GM18951 (cell line): ENCODE data around the gene CLCF1.

Experiments
- POLR2A ChIP-seq: IDR thresholded peaks from 4 replicates; pipeline ENCODE4 v1.6.1; 2011; ENCODE audit warnings: mild to moderate bottlenecking; ENCODE audit not compliant: insufficient read length, insufficient read depth; ENCODE audit errors: extremely low read depth
- in situ Hi-C: fragments of 300-500 bp; cut with MboI; formaldehyde crosslinking; loops from one replicate; pipeline ENCODE4 v1.12.0; 2022; ENCODE audit warnings: low sequenced_read_pairs, mixed read lengths, inconsistent platforms; ENCODE audit not compliant: unreplicated experiment

Gene CLCF1

GRCh38 chr11:67371189-67371910, 2.0 kb downstream of the CLCF1 start:
- in situ Hi-C loops, result no loop called here
- TF ChIP-seq POLR2A, result no peak

- no peak for TF ChIP-seq POLR2A
- in situ Hi-C loops, result no loop called here
These were observed 2.9 kb downstream of the CLCF1 start for GRCh38 chr11:67370351-67371076.

- no peak for TF ChIP-seq POLR2A
- in situ Hi-C loops, result no loop called here
These were observed 3.6 kb downstream of the CLCF1 start for GRCh38 chr11:67369801-67370284.

- no peak for TF ChIP-seq POLR2A
- in situ Hi-C loops, result no loop called here
These were observed 4.1 kb downstream of the CLCF1 start for GRCh38 chr11:67369275-67369674.

GRCh38 chr11:67368621-67369020, 4.8 kb downstream of the CLCF1 start:
- in situ Hi-C loops, result no loop called here
- TF ChIP-seq POLR2A, result no peak

GRCh38 chr11:67367761-67368227, 5.6 kb downstream of the CLCF1 start:
- TF ChIP-seq POLR2A, result no peak
- in situ Hi-C loops, result no loop called here

GRCh38 chr11:67366961-67367760, 6.2 kb downstream of the CLCF1 start:
- in situ Hi-C loops, result no loop called here
- no peak for TF ChIP-seq POLR2A

- in situ Hi-C loops, result no loop called here
These were observed 6.9 kb downstream of the CLCF1 start for GRCh38 chr11:67366546-67366945.

GRCh38 chr11:67365736-67366444, 7.5 kb downstream of the CLCF1 start:
- TF ChIP-seq POLR2A, result no peak
- in situ Hi-C loops, result no loop called here

More at GRCh38 chr11:67366546-67366945, 6.9 kb downstream of the CLCF1 start:
- TF ChIP-seq POLR2A, result no peak

- TF ChIP-seq POLR2A, result no peak
- in situ Hi-C loops, result no loop called here
These were observed 8.3 kb downstream of the CLCF1 start for GRCh38 chr11:67364783-67365722.

- in situ Hi-C loops, result no loop called here
- no peak for TF ChIP-seq POLR2A
These were observed 9.2 kb downstream of the CLCF1 start for GRCh38 chr11:67364169-67364568.
